Smooth muscle cell (in vitro differentiated cells): ENCODE data around the gene DOCK11. TPM values are rescaled to one million over a fixed set of nuclear protein-coding genes. Genes with fewer than 3 reads are reported as not detected.

Source experiments
- DNase-seq: peaks from one replicate; lab custom pipeline; 2025; ENCODE audit not compliant: unreplicated experiment; lab: John Stamatoyannopoulos, UW
- H2AFZ ChIP-seq: fragments of 200-600 bp; sonication (generic); 2 replicates; pipeline ENCODE4 v1.6.0; 2016; ENCODE audit warnings: antibody characterized with exemption, low read depth, mild to moderate bottlenecking
- H3F3A ChIP-seq: fragments of 200-600 bp; sonication (generic); 2 replicates; pipeline ENCODE4 v1.6.0; 2017; ENCODE audit warnings: antibody characterized with exemption, low read depth
- H3K27ac ChIP-seq: fragments of 200-600 bp; sonication (generic); 2 replicates; pipeline ENCODE4 v1.5.1; 2016; ENCODE audit warnings: low read depth, mild to moderate bottlenecking
- H3K27me3 ChIP-seq: fragments of 200-600 bp; sonication (generic); 2 replicates; pipeline ENCODE4 v1.6.1; 2016; ENCODE audit warnings: low read depth, mild to moderate bottlenecking
- H3K36me3 ChIP-seq: fragments of 200-600 bp; sonication (generic); 2 replicates; pipeline ENCODE4 v1.5.1; 2016; ENCODE audit warnings: low read depth
- H3K4me1 ChIP-seq: fragments of 200-600 bp; sonication (generic); 2 replicates; pipeline ENCODE4 v1.5.1; 2016; ENCODE audit warnings: low read depth
- H3K4me2 ChIP-seq: fragments of 200-600 bp; sonication (generic); 2 replicates; pipeline ENCODE4 v1.6.0; 2016; ENCODE audit warnings: mild to moderate bottlenecking
- H3K4me3 ChIP-seq: fragments of 200-600 bp; sonication (generic); 2 replicates; pipeline ENCODE4 v1.5.1; 2016; ENCODE audit warnings: mild to moderate bottlenecking
- H3K79me2 ChIP-seq: fragments of 200-600 bp; sonication (generic); 2 replicates; pipeline ENCODE4 v1.6.0; 2016; ENCODE audit warnings: low read depth, mild to moderate bottlenecking
- H3K9ac ChIP-seq: fragments of 200-600 bp; sonication (generic); 2 replicates; pipeline ENCODE4 v1.6.0; 2016; ENCODE audit warnings: low read depth
- H3K9me3 ChIP-seq: fragments of 200-600 bp; sonication (generic); replicated peaks from 2 replicates; pipeline ENCODE4 v1.5.1; 2016; ENCODE audit warnings: low read depth
- H4K20me1 ChIP-seq: fragments of 200-600 bp; sonication (generic); 2 replicates; pipeline ENCODE4 v1.6.0; 2016; ENCODE audit warnings: low read depth
- CTCF ChIP-seq: fragments of 200-600 bp; sonication (generic); IDR thresholded peaks from 2 replicates; pipeline ENCODE4 v1.5.1; 2017; ENCODE audit warnings: borderline replicate concordance, mild to moderate bottlenecking, antibody characterized with exemption; ENCODE audit not compliant: insufficient read depth, poor library complexity, severe bottlenecking
- WGBS: methylation state at CpG from one replicate; pipeline ENCODE4 v1.1.7; 2016; ENCODE audit warnings: low lambda C conversion rate; 5-methylcytosine and 5-hydroxymethylcytosine counted together
- polyA plus RNA-seq: library from polyadenylated mRNA; unstranded; fragments of >200 nt; fragmentation: Nextera tagmentation; extraction: Ambion mirVana; gene quantifications from 2 replicates; pipeline ENCODE4 v1.2.1, GENCODE V29; 2016
- total RNA-seq: library from RNA; depleted of rRNA; stranded (reverse); fragments of >200 nt; gene quantifications from 2 replicates; pipeline ENCODE4 v1.2.3, GENCODE V29; 2014

Gene DOCK11
- total and polyA plus RNA-seq, 2 experiments from 2014 or later = 2.3 to 2.6 TPM

DNA sequence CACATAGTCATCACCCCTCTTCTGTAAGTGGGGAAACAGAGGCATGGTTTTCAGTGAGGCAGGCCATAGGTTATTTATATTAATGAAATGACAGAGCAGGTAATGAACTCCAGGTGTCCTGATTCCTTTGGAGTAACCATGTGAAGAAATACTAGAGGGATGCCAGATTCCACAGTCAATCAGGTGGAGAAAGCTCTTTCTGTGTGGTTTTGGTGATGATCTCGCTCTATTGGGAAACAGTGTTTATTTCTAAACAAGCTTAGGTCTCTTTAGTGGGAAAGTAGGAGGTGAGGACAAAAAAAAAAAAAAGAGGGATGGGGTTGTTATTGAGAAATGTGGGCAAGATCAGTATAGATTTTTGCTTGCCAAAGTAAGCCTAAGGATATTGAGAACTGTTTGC is 12.2 kb downstream of the DOCK11 start:
- Histone ChIP-seq H4K20me1 (no peaks in the 10 kb centered on the region), H3F3A (no peaks in the 10 kb centered on the region), H3K27me3 (no peaks in the 10 kb centered on the region), H3K9ac (no peak overlapping the region), H2AFZ (no peak overlapping the region), H3K4me2 (no peak overlapping the region), H3K27ac (no peak overlapping the region), H3K4me1 (no peaks in the 10 kb centered on the region), H3K79me2 (no peaks in the 10 kb centered on the region), H3K9me3 (no peaks in the 10 kb centered on the region), H3K4me3 (no peak overlapping the region), H3K36me3 (no peaks in the 10 kb centered on the region)
- no peak for TF ChIP-seq CTCF
- 44% methylated on average over 1 of the region's 1 CpG for WGBS
- no peak for DNase-seq

- Histone ChIP-seq H3K36me3 (no peaks in the 10 kb centered on the region), H3K4me1 (no peaks in the 10 kb centered on the region), H3K4me2 (no peak overlapping the region), H3K79me2 (no peaks in the 10 kb centered on the region), H3K9me3 (no peaks in the 10 kb centered on the region), H3K9ac (no peak overlapping the region), H2AFZ (no peak overlapping the region), H3K4me3 (no peak overlapping the region), H3K27me3 (no peaks in the 10 kb centered on the region), H4K20me1 (no peaks in the 10 kb centered on the region), H3K27ac (no peak overlapping the region), H3F3A (no peaks in the 10 kb centered on the region)
- no peak for DNase-seq
- no peak for TF ChIP-seq CTCF
- 76% methylated on average over 5 of the region's 5 CpGs for WGBS
These were observed 12.6 kb downstream of the DOCK11 start for GRCh38 chrX:118508221-118508620.

- H3K4me2 ChIP-seq = no peak overlapping the region
- H3K27me3 ChIP-seq = no peaks in the 10 kb centered on the region
- H3K79me2 ChIP-seq = no peaks in the 10 kb centered on the region
- DNase-seq = no peak
- H3K9ac ChIP-seq = no peak overlapping the region
- H3K36me3 ChIP-seq = no peaks in the 10 kb centered on the region
- WGBS = 73% methylated on average over 6 of the region's 6 CpGs
- H3K9me3 ChIP-seq = no peaks in the 10 kb centered on the region
- H3K4me1 ChIP-seq = no peaks in the 10 kb centered on the region
- H2AFZ ChIP-seq = no peak overlapping the region
- no peak overlapping the region for H3K27ac ChIP-seq
- no peaks in the 10 kb centered on the region for H4K20me1 ChIP-seq
- H3K4me3 ChIP-seq = no peak overlapping the region
- TF ChIP-seq CTCF = no peak
- H3F3A ChIP-seq = no peaks in the 10 kb centered on the region
These were observed 13.0 kb downstream of the DOCK11 start for GRCh38 chrX:118508635-118509034.

GRCh38 chrX:118510111-118510510 is 14.5 kb downstream of the DOCK11 start:
- Histone ChIP-seq H3K9ac (no peak overlapping the region), H3K4me1 (no peaks in the 10 kb centered on the region), H3K79me2 (no peaks in the 10 kb centered on the region), H3K4me3 (no peak overlapping the region), H3K36me3 (no peaks in the 10 kb centered on the region), H3K9me3 (no peaks in the 10 kb centered on the region), H2AFZ (no peak overlapping the region), H3K27me3 (no peaks in the 10 kb centered on the region), H3K27ac (no peak overlapping the region), H3F3A (no peaks in the 10 kb centered on the region), H3K4me2 (no peak overlapping the region), H4K20me1 (no peaks in the 10 kb centered on the region)
- no peak for TF ChIP-seq CTCF
- WGBS = 73% methylated on average over 5 of the region's 5 CpGs
- DNase-seq = no peak
